Measurements from ENCODE around the gene USP17L15.
"Not testable (repeated sequence)": the region's sequence is repeated elsewhere in the genome, so short reads cannot be mapped to it uniquely, and the experiment has no call there.

USP17L15 gene, protein sequence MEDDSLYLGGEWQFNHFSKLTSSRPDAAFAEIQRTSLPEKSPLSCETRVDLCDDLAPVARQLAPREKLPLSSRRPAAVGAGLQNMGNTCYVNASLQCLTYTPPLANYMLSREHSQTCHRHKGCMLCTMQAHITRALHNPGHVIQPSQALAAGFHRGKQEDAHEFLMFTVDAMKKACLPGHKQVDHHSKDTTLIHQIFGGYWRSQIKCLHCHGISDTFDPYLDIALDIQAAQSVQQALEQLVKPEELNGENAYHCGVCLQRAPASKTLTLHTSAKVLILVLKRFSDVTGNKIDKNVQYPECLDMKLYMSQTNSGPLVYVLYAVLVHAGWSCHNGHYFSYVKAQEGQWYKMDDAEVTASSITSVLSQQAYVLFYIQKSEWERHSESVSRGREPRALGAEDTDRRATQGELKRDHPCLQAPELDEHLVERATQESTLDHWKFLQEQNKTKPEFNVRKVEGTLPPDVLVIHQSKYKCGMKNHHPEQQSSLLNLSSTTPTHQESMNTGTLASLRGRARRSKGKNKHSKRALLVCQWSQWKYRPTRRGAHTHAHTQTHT

DNA sequence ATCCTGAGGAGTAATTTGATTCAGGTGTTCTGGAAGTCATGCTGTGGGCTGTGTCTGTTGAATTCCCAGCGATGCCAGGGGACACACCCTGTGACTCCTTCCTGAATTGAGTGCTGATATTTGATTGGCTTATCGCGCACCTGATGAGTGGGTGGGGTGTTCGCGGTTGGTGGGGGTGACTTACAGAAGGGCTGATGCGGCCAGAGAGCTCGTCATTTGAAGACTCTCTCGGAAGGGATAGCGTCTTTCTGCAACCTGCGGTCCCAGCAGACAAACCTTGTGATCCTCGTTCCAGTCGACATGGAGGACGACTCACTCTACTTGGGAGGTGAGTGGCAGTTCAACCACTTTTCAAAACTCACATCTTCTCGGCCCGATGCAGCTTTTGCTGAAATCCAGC, at the start of gene USP17L15:
Gene USP17L15 (plus strand): TSS at position 301 of the 400 bp plus-strand sequence. CDS start 0 bp downstream, at position 301.
- DNase-seq, result not testable (repeated sequence)

DNA sequence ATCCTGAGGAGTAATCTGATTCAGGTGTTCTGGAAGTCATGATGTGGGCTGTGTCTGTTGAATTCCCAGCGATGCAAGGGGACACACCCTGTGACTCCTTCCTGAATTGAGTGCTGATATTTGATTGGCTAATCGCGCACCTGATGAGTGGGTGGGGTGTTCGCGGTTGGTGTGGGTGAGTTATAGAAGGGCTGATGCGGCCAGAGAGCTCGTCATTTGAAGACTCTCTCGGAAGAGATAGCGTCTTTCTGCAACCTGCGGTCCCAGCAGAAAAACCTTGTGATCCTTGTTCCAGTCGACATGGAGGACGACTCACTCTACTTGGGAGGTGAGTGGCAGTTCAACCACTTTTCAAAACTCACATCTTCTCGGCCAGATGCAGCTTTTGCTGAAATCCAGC, 23.8 kb upstream of the USP17L15 start, which contains the start of gene USP17L10:
Gene USP17L10 (plus strand): TSS at position 301 of the 400 bp plus-strand sequence. CDS start 0 bp downstream, at position 301.
- DNase-seq, result not testable (repeated sequence)

DNA sequence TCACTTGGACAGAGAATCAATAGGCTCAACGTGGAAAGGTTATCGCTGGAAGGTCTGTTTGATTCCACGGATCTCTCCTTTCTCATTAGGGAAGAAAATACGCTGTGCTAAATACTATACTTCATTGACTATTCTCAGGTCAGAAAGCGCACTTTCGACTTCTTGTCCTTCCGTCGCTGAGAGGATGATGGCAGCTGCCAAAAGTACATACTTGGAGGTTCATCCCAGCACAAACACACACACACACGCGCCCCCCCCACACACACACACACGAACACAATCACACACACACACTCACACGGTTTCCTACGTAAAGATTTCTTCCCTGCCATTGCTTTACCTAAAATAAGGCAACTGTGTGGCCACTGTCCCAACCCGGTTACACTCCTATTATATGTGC, 19.5 kb upstream of the USP17L15 start:
- DNase-seq, result not testable (repeated sequence)

DNA sequence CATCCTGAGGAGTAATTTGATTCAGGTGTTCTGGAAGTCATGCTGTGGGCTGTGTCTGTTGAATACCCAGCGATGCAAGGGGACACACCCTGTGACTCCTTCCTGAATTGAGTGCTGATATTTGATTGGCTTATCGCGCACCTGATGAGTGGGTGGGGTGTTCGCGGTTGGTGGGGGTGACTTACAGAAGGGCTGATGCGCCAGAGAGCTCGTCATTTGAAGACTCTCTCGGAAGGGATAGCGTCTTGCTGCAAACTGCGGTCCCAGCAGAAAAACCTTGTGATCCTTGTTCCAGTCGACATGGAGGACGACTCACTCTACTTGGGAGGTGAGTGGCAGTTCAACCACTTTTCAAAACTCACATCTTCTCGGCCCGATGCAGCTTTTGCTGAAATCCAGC, 19.1 kb upstream of the USP17L15 start, which contains the start of gene USP17L11:
Gene USP17L11 (plus strand): TSS at position 301 of the 400 bp plus-strand sequence. CDS start 0 bp downstream, at position 301.
- DNase-seq, result not testable (repeated sequence)

DNA sequence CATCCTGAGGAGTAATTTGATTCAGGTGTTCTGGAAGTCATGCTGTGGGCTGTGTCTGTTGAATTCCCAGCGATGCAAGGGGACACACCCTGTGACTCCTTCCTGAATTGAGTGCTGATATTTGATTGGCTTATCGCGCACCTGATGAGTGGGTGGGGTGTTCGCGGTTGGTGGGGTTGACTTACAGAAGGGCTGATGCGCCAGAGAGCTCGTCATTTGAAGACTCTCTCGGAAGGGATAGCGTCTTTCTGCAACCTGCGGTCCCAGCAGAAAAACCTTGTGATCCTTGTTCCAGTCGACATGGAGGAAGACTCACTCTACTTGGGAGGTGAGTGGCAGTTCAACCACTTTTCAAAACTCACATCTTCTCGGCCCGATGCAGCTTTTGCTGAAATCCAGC, 14.3 kb upstream of the USP17L15 start, which contains the start of gene USP17L12:
Gene USP17L12 (plus strand): TSS at position 301 of the 400 bp plus-strand sequence. CDS start 0 bp downstream, at position 301.
- DNase-seq, result not testable (repeated sequence)

DNA sequence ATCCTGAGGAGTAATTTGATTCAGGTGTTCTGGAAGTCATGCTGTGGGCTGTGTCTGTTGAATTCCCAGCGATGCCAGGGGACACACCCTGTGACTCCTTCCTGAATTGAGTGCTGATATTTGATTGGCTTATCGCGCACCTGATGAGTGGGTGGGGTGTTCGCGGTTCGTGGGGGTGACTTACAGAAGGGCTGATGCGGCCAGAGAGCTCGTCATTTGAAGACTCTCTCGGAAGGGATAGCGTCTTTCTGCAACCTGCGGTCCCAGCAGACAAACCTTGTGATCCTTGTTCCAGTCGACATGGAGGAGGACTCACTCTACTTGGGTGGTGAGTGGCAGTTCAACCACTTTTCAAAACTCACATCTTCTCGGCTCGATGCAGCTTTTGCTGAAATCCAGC, 9.6 kb upstream of the USP17L15 start, which contains the start of gene USP17L13:
Gene USP17L13 (plus strand): TSS at position 301 of the 400 bp plus-strand sequence. CDS start 0 bp downstream, at position 301.
- DNase-seq, result not testable (repeated sequence)

DNA sequence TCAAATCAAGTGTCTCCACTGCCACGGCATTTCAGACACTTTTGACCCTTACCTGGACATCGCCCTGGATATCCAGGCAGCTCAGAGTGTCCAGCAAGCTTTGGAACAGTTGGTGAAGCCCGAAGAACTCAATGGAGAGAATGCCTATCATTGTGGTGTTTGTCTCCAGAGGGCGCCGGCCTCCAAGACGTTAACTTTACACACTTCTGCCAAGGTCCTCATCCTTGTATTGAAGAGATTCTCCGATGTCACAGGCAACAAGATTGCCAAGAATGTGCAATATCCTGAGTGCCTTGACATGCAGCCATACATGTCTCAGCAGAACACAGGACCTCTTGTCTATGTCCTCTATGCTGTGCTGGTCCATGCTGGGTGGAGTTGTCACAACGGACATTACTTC, 3.9 kb upstream of the USP17L15 start:
- DNase-seq, result not testable (repeated sequence)

DNA sequence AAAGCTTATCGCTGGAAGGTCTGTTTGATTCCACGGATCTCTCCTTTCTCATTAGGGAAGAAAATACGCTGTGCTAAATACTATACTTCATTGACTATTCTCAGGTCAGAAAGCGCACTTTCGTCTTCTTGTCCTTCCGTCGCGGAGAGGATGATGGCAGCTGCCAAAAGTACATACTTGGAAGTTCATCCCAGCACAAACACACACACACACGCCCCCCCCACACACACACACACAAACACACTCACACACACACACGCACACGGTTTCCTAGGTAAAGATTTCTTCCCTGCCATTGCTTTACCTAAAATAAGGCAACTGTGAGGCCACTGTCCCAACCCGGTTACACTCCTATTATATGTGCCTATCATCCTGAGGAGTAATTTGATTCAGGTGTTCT, 4.3 kb downstream of the USP17L15 start:
- not testable (repeated sequence) for DNase-seq

DNA sequence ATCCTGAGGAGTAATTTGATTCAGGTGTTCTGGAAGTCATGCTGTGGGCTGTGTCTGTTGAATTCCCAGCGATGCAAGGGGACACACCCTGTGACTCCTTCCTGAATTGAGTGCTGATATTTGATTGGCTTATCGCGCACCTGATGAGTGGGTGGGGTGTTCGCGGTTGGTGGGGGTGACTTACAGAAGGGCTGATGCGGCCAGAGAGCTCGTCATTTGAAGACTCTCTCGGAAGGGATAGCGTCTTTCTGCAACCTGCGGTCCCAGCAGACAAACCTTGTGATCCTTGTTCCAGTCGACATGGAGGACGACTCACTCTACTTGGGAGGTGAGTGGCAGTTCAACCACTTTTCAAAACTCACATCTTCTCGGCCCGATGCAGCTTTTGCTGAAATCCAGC, 9.4 kb downstream of the USP17L15 start, which contains the start of gene USP17L17:
Gene USP17L17 (plus strand): TSS at position 301 of the 400 bp plus-strand sequence. CDS start 0 bp downstream, at position 301.
- not testable (repeated sequence) for DNase-seq

DNA sequence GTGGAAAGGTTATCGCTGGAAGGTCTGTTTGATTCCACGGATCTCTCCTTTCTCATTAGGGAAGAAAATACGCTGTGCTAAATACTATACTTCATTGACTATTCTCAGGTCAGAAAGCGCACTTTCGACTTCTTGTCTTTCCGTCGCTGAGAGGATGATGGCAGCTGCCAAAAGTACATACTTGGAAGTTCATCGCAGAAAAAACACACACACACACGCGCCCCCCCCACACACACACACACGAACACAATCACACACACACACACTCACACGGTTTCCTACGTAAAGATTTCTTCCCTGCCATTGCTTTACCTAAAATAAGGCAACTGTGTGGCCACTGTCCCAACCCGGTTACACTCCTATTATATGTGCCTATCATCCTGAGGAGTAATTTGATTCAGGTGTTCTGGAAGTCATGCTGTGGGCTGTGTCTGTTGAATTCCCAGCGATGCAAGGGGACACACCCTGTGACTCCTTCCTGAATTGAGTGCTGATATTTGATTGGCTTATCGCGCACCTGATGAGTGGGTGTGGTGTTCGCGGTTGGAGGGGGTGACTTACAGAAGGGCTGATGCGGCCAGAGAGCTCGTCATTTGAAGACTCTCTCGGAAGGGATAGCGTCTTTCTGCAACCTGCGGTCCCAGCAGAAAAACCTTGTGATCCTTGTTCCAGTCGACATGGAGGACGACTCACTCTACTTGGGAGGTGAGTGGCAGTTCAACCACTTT, 13.9 kb downstream of the USP17L15 start, which contains the start of gene USP17L18:
Gene USP17L18 (plus strand): TSS at position 678 of the 728 bp plus-strand sequence. CDS start 0 bp downstream, at position 678.
- DNase-seq, result not testable (repeated sequence)

DNA sequence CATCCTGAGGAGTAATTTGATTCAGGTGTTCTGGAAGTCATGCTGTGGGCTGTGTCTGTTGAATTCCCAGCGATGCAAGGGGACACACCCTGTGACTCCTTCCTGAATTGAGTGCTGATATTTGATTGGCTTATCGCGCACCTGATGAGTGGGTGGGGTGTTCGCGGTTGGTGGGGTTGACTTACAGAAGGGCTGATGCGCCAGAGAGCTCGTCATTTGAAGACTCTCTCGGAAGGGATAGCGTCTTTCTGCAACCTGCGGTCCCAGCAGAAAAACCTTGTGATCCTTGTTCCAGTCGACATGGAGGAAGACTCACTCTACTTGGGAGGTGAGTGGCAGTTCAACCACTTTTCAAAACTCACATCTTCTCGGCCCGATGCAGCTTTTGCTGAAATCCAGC, 18.9 kb downstream of the USP17L15 start, which contains the start of gene USP17L19:
Gene USP17L19 (plus strand): TSS at position 301 of the 400 bp plus-strand sequence. CDS start 0 bp downstream, at position 301.
- not testable (repeated sequence) for DNase-seq

DNA sequence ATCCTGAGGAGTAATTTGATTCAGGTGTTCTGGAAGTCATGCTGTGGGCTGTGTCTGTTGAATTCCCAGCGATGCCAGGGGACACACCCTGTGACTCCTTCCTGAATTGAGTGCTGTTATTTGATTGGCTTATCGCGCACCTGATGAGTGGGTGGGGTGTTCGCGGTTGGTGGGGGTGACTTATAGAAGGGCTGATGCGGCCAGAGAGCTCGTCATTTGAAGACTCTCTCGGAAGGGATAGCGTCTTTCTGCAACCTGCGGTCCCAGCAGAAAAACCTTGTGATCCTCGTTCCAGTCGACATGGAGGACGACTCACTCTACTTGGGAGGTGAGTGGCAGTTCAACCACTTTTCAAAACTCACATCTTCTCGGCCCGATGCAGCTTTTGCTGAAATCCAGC, 23.6 kb downstream of the USP17L15 start, which contains the start of gene USP17L20:
Gene USP17L20 (plus strand): TSS at position 301 of the 400 bp plus-strand sequence. CDS start 0 bp downstream, at position 301.
- not testable (repeated sequence) for DNase-seq

DNA sequence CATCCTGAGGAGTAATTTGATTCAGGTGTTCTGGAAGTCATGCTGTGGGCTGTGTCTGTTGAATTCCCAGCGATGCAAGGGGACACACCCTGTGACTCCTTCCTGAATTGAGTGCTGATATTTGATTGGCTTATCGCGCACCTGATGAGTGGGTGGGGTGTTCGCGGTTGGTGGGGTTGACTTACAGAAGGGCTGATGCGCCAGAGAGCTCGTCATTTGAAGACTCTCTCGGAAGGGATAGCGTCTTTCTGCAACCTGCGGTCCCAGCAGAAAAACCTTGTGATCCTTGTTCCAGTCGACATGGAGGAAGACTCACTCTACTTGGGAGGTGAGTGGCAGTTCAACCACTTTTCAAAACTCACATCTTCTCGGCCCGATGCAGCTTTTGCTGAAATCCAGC, 28.4 kb downstream of the USP17L15 start, which contains the start of gene USP17L21:
Gene USP17L21 (plus strand): TSS at position 301 of the 400 bp plus-strand sequence. CDS start 0 bp downstream, at position 301.
- not testable (repeated sequence) for DNase-seq

DNA sequence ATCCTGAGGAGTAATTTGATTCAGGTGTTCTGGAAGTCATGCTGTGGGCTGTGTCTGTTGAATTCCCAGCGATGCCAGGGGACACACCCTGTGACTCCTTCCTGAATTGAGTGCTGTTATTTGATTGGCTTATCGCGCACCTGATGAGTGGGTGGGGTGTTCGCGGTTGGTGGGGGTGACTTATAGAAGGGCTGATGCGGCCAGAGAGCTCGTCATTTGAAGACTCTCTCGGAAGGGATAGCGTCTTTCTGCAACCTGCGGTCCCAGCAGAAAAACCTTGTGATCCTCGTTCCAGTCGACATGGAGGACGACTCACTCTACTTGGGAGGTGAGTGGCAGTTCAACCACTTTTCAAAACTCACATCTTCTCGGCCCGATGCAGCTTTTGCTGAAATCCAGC, 33.1 kb downstream of the USP17L15 start, which contains the start of gene USP17L22:
Gene USP17L22 (plus strand): TSS at position 301 of the 400 bp plus-strand sequence. CDS start 0 bp downstream, at position 301.
- DNase-seq, result not testable (repeated sequence)

DNA sequence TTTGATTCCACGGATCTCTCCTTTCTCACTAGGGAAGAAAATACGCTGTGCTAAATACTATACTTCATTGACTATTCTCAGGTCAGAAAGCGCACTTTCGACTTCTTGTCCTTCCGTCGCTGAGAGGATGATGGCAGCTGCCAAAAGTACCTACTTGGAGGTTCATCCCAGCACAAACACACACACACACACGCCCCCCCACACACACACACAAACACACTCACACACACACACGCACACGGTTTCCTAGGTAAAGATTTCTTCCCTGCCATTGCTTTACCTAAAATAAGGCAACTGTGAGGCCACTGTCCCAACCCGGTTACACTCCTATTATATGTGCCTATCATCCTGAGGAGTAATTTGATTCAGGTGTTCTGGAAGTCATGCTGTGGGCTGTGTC, 37.5 kb downstream of the USP17L15 start:
- DNase-seq, result not testable (repeated sequence)

All from NCI-H2171 treated with DMSO at 0.1 percent for 48 hours (cell line).